GM23248 (cell line): ENCODE data around the gene FMOD. TPM values are rescaled to one million over a fixed set of nuclear protein-coding genes. Genes with fewer than 3 reads are reported as not detected.

Experiments
- DNase-seq: peaks from one replicate; pipeline ENCODE4 v3.0.0-alpha.2; 2015
- H2AFZ ChIP-seq: fragments of 200-600 bp; sonication (generic); 2 replicates; pipeline ENCODE4 v1.6.1; 2016; ENCODE audit warnings: antibody characterized with exemption
- H3F3A ChIP-seq: fragments of 200-600 bp; sonication (generic); 2 replicates; pipeline ENCODE4 v1.6.1; 2016; ENCODE audit warnings: mild to moderate bottlenecking, antibody characterized with exemption, mixed run types; ENCODE audit not compliant: insufficient read depth
- H3K27ac ChIP-seq: fragments of 200-600 bp; sonication (generic); 2 replicates; pipeline ENCODE4 v1.5.1; 2016; ENCODE audit warnings: mild to moderate bottlenecking
- H3K27me3 ChIP-seq: fragments of 200-600 bp; sonication (generic); replicated peaks from 2 replicates; pipeline ENCODE4 v1.6.1; 2016; ENCODE audit warnings: mild to moderate bottlenecking; ENCODE audit not compliant: insufficient read depth
- H3K36me3 ChIP-seq: fragments of 200-600 bp; sonication (generic); 2 replicates; pipeline ENCODE4 v1.6.1; 2016; ENCODE audit warnings: low read depth, mild to moderate bottlenecking
- H3K4me1 ChIP-seq: fragments of 200-600 bp; sonication (generic); 2 replicates; pipeline ENCODE4 v1.6.1; 2016; ENCODE audit warnings: mild to moderate bottlenecking; ENCODE audit not compliant: insufficient read depth
- H3K4me2 ChIP-seq: fragments of 200-600 bp; sonication (generic); one replicate; pipeline ENCODE4 v1.6.1; 2016; ENCODE audit warnings: mild to moderate bottlenecking; ENCODE audit not compliant: unreplicated experiment
- H3K4me3 ChIP-seq: fragments of 200-600 bp; sonication (generic); 2 replicates; pipeline ENCODE4 v1.5.1; 2016; ENCODE audit warnings: mild to moderate bottlenecking
- H3K79me2 ChIP-seq: fragments of 200-600 bp; sonication (generic); 2 replicates; pipeline ENCODE4 v1.6.1; 2016; ENCODE audit warnings: mild to moderate bottlenecking; ENCODE audit not compliant: insufficient read depth
- H3K9ac ChIP-seq: fragments of 200-600 bp; sonication (generic); 2 replicates; pipeline ENCODE4 v1.6.1; 2016; ENCODE audit warnings: mild to moderate bottlenecking
- H3K9me2 ChIP-seq: fragments of 200-600 bp; sonication (generic); 2 replicates; pipeline ENCODE4 v1.6.1; 2016; ENCODE audit warnings: mixed run types, mild to moderate bottlenecking, moderate library complexity; ENCODE audit not compliant: insufficient read depth
- H3K9me3 ChIP-seq: fragments of 200-600 bp; sonication (generic); one replicate; pipeline ENCODE4 v1.6.1; 2017; ENCODE audit warnings: low read depth
- H4K20me1 ChIP-seq: fragments of 200-600 bp; sonication (generic); 2 replicates; pipeline ENCODE4 v1.6.0; 2016; ENCODE audit not compliant: insufficient read depth
- EZH2 ChIP-seq: fragments of 200-600 bp; sonication (generic); IDR thresholded peaks from 2 replicates; pipeline ENCODE4 v1.6.1; 2018; ENCODE audit warnings: antibody characterized with exemption, mild to moderate bottlenecking; ENCODE audit not compliant: insufficient read depth, poor library complexity, severe bottlenecking
- EZH2phosphoT487 ChIP-seq: fragments of 200-600 bp; sonication (generic); IDR thresholded peaks from 2 replicates; pipeline ENCODE4 v1.6.1; 2018; ENCODE audit warnings: antibody characterized with exemption, moderate library complexity, mild to moderate bottlenecking, low read depth; ENCODE audit not compliant: insufficient read depth
- WGBS, 2 experiments: methylation state at CpG; one replicate each; pipeline ENCODE4 v1.1.6; 2015 to 2017; ENCODE audit warnings: low lambda C conversion rate in 2 of 2, low coverage in 1 of 2; ENCODE audit errors: missing lambda C conversion rate in 2 of 2; 5-methylcytosine and 5-hydroxymethylcytosine counted together
- in situ Hi-C: fragments of 300-500 bp; cut with MboI; formaldehyde crosslinking; loops from 2 replicates; pipeline ENCODE4 v1.15.0; 2020
- polyA plus RNA-seq: library from polyadenylated mRNA; unstranded; fragments of >200 nt; fragmentation: Nextera tagmentation; extraction: Ambion mirVana; gene quantifications from 2 replicates; pipeline ENCODE4 v1.2.1, GENCODE V29; 2016
- total RNA-seq: library from RNA; depleted of rRNA; stranded (reverse); fragments of >200 nt; shearing (Covaris generic); gene quantifications from 2 replicates; pipeline ENCODE4 v1.2.3, GENCODE V29; 2014

Gene FMOD
- total and polyA plus RNA-seq, 2 experiments from 2014 or later, result 11.4 to 14.6 TPM

DNA sequence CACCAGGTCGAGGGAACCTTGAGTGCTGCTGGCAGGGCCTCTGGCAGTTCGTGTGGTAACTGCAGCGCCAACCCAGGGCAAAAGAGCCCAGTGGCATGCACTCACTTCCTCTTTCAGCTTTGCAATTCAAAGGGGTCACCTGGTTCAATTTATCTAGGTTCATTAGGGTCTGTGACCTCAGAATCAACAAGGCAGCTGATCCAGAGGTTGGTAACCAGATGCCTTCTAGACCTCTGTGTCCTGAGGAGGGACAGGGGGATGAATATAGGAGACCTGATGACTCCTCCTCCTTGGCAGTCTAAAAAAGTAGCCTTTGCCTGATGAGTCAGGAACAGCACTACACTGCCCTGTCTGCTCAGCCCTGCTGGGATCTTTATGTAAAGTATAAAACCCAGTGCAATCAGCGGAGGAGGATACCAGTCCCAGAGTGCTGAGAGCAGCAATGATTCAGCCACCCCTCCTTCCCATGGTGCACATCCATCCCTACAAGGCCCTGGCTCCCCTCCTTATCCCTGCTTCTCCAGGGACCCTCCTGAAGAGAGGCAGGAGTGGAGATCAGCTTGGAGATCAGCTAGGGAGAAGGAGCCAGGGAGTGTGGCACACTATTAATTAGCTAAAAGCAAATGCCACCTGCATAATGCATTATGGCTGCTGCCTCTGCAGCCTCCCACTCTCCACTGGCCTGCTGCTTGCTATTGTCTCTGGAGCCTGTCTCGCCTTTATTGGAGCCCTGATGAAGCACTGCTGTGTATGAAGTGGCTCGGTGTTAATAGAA is 11.2 kb upstream of the FMOD start:
- Histone ChIP-seq H3K9me2 (no peaks in the 10 kb centered on the region), H4K20me1 (no peaks in the 10 kb centered on the region), H3K36me3 (no peaks in the 10 kb centered on the region), H3K27me3 (0 out of 2 replicates have a peak, but pooled peaks cover 3% of the 10 kb centered on the region), H3K4me2 (no peak overlapping the region), H3K27ac (no peak overlapping the region), H3K9me3 (no peaks in the 10 kb centered on the region), H3K79me2 (no peaks in the 10 kb centered on the region), H2AFZ (no peak overlapping the region), H3K9ac (no peak overlapping the region), H3K4me1 (peaks cover 12% of the 10 kb centered on the region; the same call in 1 of the 2 replicates), H3F3A (no peaks in the 10 kb centered on the region), H3K4me3 (no peak overlapping the region)
- in situ Hi-C loops, result loop anchor here (10.0 kb wide), 1 partner anchor 123 kb away; no protein-coding TSS in a partner anchor
- peak; percentile 87 for DNase-seq
- WGBS, 2 experiments, result 70% methylated on average over 6 of the region's 6 CpGs
- no peak for TF ChIP-seq EZH2
- no peak for TF ChIP-seq EZH2phosphoT487

- no peaks in the 10 kb centered on the region for H4K20me1 ChIP-seq
- TF ChIP-seq EZH2 (no peak), EZH2phosphoT487 (no peak)
- H3K79me2 ChIP-seq, result no peaks in the 10 kb centered on the region
- H3K36me3 ChIP-seq, result no peaks in the 10 kb centered on the region
- 69 to 72% methylated on average over 10 of the region's 10 CpGs for WGBS, 2 experiments
- peaks cover 12% of the 10 kb centered on the region; the same call in 1 of the 2 replicates for H3K4me1 ChIP-seq
- DNase-seq, result no peak
- H3K9ac ChIP-seq, result no peak overlapping the region
- H3K4me3 ChIP-seq, result no peak overlapping the region
- H3K27ac ChIP-seq, result no peak overlapping the region
- in situ Hi-C loops, result loop anchor here (10.0 kb wide), 1 partner anchor 124 kb away; no protein-coding TSS in a partner anchor
- H3K4me2 ChIP-seq, result no peak overlapping the region
- H3F3A ChIP-seq, result no peaks in the 10 kb centered on the region
- no peak overlapping the region for H2AFZ ChIP-seq
- H3K9me2 ChIP-seq, result no peaks in the 10 kb centered on the region
- 0 out of 2 replicates have a peak, but pooled peaks cover 3% of the 10 kb centered on the region for H3K27me3 ChIP-seq
- no peaks in the 10 kb centered on the region for H3K9me3 ChIP-seq
These were observed 9.7 kb upstream of the FMOD start for GRCh38 chr1:203360547-203361185.

GRCh38 chr1:203359010-203359571 is 8.2 kb upstream of the FMOD start:
- Histone ChIP-seq H3K36me3 (no peaks in the 10 kb centered on the region), H3K4me3 (no peak overlapping the region), H3F3A (0 out of 2 replicates have a peak, but pooled peaks cover under 1% of the 10 kb centered on the region), H3K9me2 (no peaks in the 10 kb centered on the region), H2AFZ (no peak overlapping the region), H3K27ac (no peak overlapping the region), H3K79me2 (no peaks in the 10 kb centered on the region), H3K9me3 (no peaks in the 10 kb centered on the region), H3K27me3 (0 out of 2 replicates have a peak, but pooled peaks cover 3% of the 10 kb centered on the region), H3K4me1 (peaks cover 12% of the 10 kb centered on the region), H3K9ac (no peak overlapping the region), H3K4me2 (no peak overlapping the region), H4K20me1 (no peaks in the 10 kb centered on the region)
- peak; percentile 42 for DNase-seq
- TF ChIP-seq EZH2phosphoT487 (no peak), EZH2 (no peak)
- in situ Hi-C loops, result no loop called here

DNA sequence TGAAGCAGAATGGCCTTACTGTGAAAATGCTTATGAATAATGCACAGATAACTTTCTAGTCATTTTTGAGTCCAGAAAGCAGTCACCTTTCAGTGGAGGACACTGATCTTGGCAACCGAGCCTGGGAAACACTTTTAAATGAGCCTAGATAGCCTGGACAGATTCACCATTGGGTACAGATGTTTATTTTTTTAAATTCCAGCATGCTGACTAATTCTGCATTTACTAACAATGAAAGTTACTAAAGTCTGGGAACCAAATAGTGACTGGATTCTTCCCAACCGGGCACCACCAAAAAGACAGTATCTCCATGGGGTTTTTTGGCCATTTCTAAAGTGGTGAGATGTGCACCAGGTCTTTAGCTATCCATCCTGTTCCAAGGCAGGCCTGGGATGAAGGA is 3.3 kb upstream of the FMOD start:
- H3K9me2 ChIP-seq, result no peaks in the 10 kb centered on the region
- no peak for TF ChIP-seq EZH2phosphoT487
- TF ChIP-seq EZH2, result no peak
- H3K9ac ChIP-seq, result no peak overlapping the region
- peak; percentile 79 for DNase-seq
- no peak overlapping the region for H3K4me2 ChIP-seq
- no peaks in the 10 kb centered on the region for H3K36me3 ChIP-seq
- H3K79me2 ChIP-seq, result no peaks in the 10 kb centered on the region
- H3K4me3 ChIP-seq, result no peak overlapping the region
- no peaks in the 10 kb centered on the region for H3K9me3 ChIP-seq
- 4 to 5% methylated on average over 2 of the region's 2 CpGs for WGBS, 2 experiments
- H3F3A ChIP-seq, result 0 out of 2 replicates have a peak, but pooled peaks cover 5% of the 10 kb centered on the region
- H4K20me1 ChIP-seq, result no peaks in the 10 kb centered on the region
- peaks cover 14% of the 10 kb centered on the region; the same call in 1 of the 2 replicates for H3K4me1 ChIP-seq
- in situ Hi-C loops, result no loop called here
- peak overlapping the region; percentile 11; the same call in 1 of the 2 replicates for H3K27ac ChIP-seq
- H2AFZ ChIP-seq, result no peak overlapping the region
- H3K27me3 ChIP-seq, result 0 out of 2 replicates have a peak, but pooled peaks cover 3% of the 10 kb centered on the region
